HCT116 (cell line): ENCODE data around the gene SYTL2.

ENCODE experiments used
- CEBPB ChIP-seq: IDR thresholded peaks from 2 replicates; pipeline ENCODE4 v1.6.1; 2012; ENCODE audit warnings: low read depth
- EZH2 ChIP-seq: fragments of 200-600 bp; sonication (generic); IDR thresholded peaks from 2 replicates; pipeline ENCODE4 v1.6.1; 2017; ENCODE audit warnings: antibody characterized with exemption, mixed run types
- EZH2phosphoT487 ChIP-seq: fragments of 200-600 bp; IDR thresholded peaks from 2 replicates; pipeline ENCODE4 v1.6.1; 2018; ENCODE audit warnings: antibody characterized with exemption, borderline replicate concordance
- POLR2A ChIP-seq: IDR thresholded peaks from 2 replicates; pipeline ENCODE4 v1.7.0; 2011; ENCODE audit warnings: borderline replicate concordance; ENCODE audit not compliant: insufficient read depth, insufficient read length; ENCODE audit errors: extremely low read depth
- POLR2AphosphoS5 ChIP-seq: IDR thresholded peaks from 2 replicates; pipeline ENCODE4 v1.6.1; 2011; ENCODE audit warnings: mild to moderate bottlenecking, low read depth, low read length, moderate library complexity
- SIN3A ChIP-seq: IDR thresholded peaks from 2 replicates; pipeline ENCODE4 v1.6.1; 2012; ENCODE audit warnings: low read depth
- YY1 ChIP-seq: IDR thresholded peaks from 2 replicates; pipeline ENCODE4 v1.6.1; 2011; ENCODE audit warnings: low read length, low read depth, moderate library complexity, mild to moderate bottlenecking; ENCODE audit not compliant: insufficient replicate concordance; ENCODE audit errors: extremely low read depth
- TF ChIP-seq, protein P1 (sequence below), 3 experiments: fragments of 200-600 bp in 1 of 3; sonication (generic) in 1 of 3; IDR thresholded peaks in 2 of 3; conservative IDR thresholded peaks in 1 of 3; 2 replicates each; pipeline ENCODE4 v1.5.1; 2012 to 2017; ENCODE audit warnings: low read depth in 2 of 3, low read length in 2 of 3, antibody characterized with exemption in 1 of 3, borderline replicate concordance in 1 of 3, control low read depth in 1 of 3, mild to moderate bottlenecking in 1 of 3, mixed read lengths in 1 of 3, mixed run types in 1 of 3, moderate library complexity in 1 of 3; ENCODE audit not compliant: insufficient read depth in 1 of 3

DNA sequence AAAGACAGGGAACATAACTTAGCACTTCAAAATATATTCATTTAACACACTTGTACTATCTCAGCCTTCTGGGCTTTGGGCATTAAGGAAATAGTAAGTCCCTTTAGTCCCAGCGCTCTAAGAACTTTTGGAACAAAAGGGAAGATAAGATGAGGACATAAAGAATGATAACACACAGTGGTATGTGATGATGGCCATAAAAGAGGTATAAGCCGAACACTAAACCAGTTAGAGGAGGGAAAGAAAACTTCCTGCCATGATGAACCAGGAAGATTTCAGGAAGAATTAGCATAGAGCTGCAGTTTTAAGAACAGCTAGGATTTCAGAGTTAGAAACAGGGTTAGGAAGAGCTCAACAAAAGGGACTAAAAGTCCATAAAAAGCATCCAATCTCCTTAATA is 11.8 kb downstream of the SYTL2 start:
- TF ChIP-seq, protein P1, sequence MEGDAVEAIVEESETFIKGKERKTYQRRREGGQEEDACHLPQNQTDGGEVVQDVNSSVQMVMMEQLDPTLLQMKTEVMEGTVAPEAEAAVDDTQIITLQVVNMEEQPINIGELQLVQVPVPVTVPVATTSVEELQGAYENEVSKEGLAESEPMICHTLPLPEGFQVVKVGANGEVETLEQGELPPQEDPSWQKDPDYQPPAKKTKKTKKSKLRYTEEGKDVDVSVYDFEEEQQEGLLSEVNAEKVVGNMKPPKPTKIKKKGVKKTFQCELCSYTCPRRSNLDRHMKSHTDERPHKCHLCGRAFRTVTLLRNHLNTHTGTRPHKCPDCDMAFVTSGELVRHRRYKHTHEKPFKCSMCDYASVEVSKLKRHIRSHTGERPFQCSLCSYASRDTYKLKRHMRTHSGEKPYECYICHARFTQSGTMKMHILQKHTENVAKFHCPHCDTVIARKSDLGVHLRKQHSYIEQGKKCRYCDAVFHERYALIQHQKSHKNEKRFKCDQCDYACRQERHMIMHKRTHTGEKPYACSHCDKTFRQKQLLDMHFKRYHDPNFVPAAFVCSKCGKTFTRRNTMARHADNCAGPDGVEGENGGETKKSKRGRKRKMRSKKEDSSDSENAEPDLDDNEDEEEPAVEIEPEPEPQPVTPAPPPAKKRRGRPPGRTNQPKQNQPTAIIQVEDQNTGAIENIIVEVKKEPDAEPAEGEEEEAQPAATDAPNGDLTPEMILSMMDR (IDR thresholded peaks at IDR 0.05 in 2 of 3, conservative IDR thresholded peaks at IDR 0.05 in 1 of 3; ENCODE audit: borderline replicate concordance in 1 of 3, insufficient read depth in 1 of 3, low read depth in 2 of 3, low read length in 2 of 3) = no peak
- TF ChIP-seq SIN3A = no peak
- no peak for TF ChIP-seq POLR2AphosphoS5
- TF ChIP-seq CEBPB = no peak
- no peak for TF ChIP-seq POLR2A
- no peak for TF ChIP-seq YY1
- TF ChIP-seq EZH2phosphoT487 = no peak
- TF ChIP-seq EZH2 = no peak
